ENCODE results near the gene ST3GAL5. TPM values are rescaled to one million over a fixed set of nuclear protein-coding genes. Genes with fewer than 3 reads are reported as not detected.
A peak's percentile ranks its signal among the peaks of the same experiment; 100 is the strongest.
"Not testable (repeated sequence)": the region's sequence is repeated elsewhere in the genome, so short reads cannot be mapped to it uniquely, and the experiment has no call there.

The ST3GAL5 gene
- total and polyA plus RNA-seq, 2 donors (not counting 1 experiment from before 2014, with no cell fraction given), result 42.6 to 94.3 TPM

DNA sequence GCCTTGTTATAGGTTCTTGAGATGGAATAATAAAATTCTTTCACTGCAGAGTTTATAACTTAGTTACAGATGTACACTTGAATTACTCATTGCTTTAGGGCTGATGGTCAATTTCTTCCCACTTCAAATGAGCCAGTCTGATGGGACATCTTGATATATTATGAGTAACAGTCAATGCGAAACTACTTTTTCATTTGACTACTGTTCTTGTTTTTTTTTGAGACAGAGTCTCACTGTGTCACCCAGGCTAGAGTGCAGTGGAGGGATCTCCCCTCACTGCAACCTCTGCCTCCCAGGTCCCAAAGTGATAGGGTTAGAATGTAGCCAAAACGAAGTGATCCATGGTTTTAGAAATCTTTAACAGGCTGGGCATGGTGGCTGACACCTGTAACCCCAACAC is 57.1 kb downstream of the ST3GAL5 start:
- H2AFZ ChIP-seq (ENCODE audit: insufficient read depth, low read depth, low read length, poor library complexity, severe bottlenecking), result no peak overlapping the region
- Mint-ChIP-seq H3K27ac (no peak overlapping the region), H3K4me1 (peaks cover 25% of the 10 kb centered on the region), H3K9me3 (ENCODE audit: insufficient read depth) (no peaks in the 10 kb centered on the region), H3K27me3 (no peaks in the 10 kb centered on the region), H3K4me3 (no peak overlapping the region)
- H4K20me1 ChIP-seq (ENCODE audit: control insufficient read depth, insufficient read depth, low read length, poor library complexity, severe bottlenecking), result no peaks in the 10 kb centered on the region
- H3K4me2 ChIP-seq (replicated peaks; ENCODE audit: low read depth, low read length, poor library complexity, severe bottlenecking), result no peak overlapping the region
- no peak overlapping the region for H3K27ac ChIP-seq (ENCODE audit: low read length in 2 of 2)
- H3K9ac ChIP-seq (ENCODE audit: low read length), result no peak overlapping the region
- H3K9me3 ChIP-seq (ENCODE audit: control extremely low read depth in 1 of 3, control insufficient read depth in 2 of 3, insufficient read depth in 1 of 3, low read length in 2 of 3), result no peaks in the 10 kb centered on the region
- no peak overlapping the region for H3K4me3 ChIP-seq (ENCODE audit: control extremely low read depth in 1 of 5, extremely low read depth in 1 of 5, insufficient read depth in 1 of 5, low read depth in 2 of 5, low read length in 4 of 5)
- H3K27me3 ChIP-seq (replicated peaks in 1 of 4; ENCODE audit: control extremely low read depth in 1 of 4, control insufficient read depth in 3 of 4, insufficient read depth in 4 of 4, low read length in 3 of 4), result no peaks in the 10 kb centered on the region
- TF ChIP-seq, protein P1, sequence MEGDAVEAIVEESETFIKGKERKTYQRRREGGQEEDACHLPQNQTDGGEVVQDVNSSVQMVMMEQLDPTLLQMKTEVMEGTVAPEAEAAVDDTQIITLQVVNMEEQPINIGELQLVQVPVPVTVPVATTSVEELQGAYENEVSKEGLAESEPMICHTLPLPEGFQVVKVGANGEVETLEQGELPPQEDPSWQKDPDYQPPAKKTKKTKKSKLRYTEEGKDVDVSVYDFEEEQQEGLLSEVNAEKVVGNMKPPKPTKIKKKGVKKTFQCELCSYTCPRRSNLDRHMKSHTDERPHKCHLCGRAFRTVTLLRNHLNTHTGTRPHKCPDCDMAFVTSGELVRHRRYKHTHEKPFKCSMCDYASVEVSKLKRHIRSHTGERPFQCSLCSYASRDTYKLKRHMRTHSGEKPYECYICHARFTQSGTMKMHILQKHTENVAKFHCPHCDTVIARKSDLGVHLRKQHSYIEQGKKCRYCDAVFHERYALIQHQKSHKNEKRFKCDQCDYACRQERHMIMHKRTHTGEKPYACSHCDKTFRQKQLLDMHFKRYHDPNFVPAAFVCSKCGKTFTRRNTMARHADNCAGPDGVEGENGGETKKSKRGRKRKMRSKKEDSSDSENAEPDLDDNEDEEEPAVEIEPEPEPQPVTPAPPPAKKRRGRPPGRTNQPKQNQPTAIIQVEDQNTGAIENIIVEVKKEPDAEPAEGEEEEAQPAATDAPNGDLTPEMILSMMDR (IDR thresholded peaks at IDR 0.05), result no peak
- TF ChIP-seq EZH2 (IDR thresholded peaks at IDR 0.05; ENCODE audit: borderline replicate concordance, insufficient read depth, low read depth, low read length, poor library complexity, severe bottlenecking), result no peak
- ChIA-PET POLR2A (no interaction called here), CTCF (interaction anchor here (1.4 to 24.3 kb wide), 9 partner anchors 10 to 256 kb away, joined by 3 to 528 read pairs (median 8); partner anchors contain the start of gene ST3GAL5)
- ATAC-seq (ENCODE audit: low read depth) (no peak), DNase-seq (no peak)
- peaks cover 5 to 15% of the 10 kb centered on the region in 2 donors for H3K4me1 ChIP-seq (ENCODE audit: control insufficient read depth in 2 of 2, insufficient read depth in 2 of 2, low read length in 2 of 2)
- no peaks in the 10 kb centered on the region for H3K79me2 ChIP-seq (ENCODE audit: control insufficient read depth, insufficient read depth, low read length)
- no peaks in the 10 kb centered on the region for H3K36me3 ChIP-seq (replicated peaks in 1 of 2; ENCODE audit: control extremely low read depth in 1 of 2, control insufficient read depth in 1 of 2, extremely low read depth in 1 of 2, insufficient read depth in 2 of 2, low read length in 1 of 2)
- intact Hi-C loops (cut with micrococcal nuclease), result no loop called here
- no CpG with 5 or more reads among the region's 2 CpGs for WGBS (ENCODE audit: insufficient coverage)

DNA sequence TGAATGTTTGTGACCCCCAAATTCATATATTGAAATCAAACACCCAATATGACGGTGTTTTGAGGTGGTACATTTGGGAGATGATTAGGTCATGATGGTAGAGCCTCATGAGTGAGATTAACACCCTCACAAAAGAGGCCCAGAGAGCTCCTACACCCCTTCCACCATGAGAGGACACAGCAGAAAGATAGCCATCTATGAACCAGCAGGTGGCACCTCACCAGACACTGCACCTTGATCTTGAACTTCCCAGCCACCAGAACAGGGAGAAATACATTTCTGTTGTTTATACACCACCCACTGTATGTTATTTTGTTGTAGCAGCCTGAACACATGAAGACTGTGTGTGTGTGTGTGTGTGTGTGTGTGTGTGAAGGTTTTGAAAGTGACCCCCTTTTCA is 58.1 kb downstream of the ST3GAL5 start:
- peaks cover 5 to 15% of the 10 kb centered on the region in 2 donors for H3K4me1 ChIP-seq (ENCODE audit: control insufficient read depth in 2 of 2, insufficient read depth in 2 of 2, low read length in 2 of 2)
- H3K4me3 ChIP-seq (ENCODE audit: control extremely low read depth in 1 of 5, extremely low read depth in 1 of 5, insufficient read depth in 1 of 5, low read depth in 2 of 5, low read length in 4 of 5), result no peak overlapping the region
- no peaks in the 10 kb centered on the region for H4K20me1 ChIP-seq (ENCODE audit: control insufficient read depth, insufficient read depth, low read length, poor library complexity, severe bottlenecking)
- TF ChIP-seq EZH2 (IDR thresholded peaks at IDR 0.05; ENCODE audit: borderline replicate concordance, insufficient read depth, low read depth, low read length, poor library complexity, severe bottlenecking), result no peak
- TF ChIP-seq, protein P1 (IDR thresholded peaks at IDR 0.05), result no peak
- H3K36me3 ChIP-seq (replicated peaks in 1 of 2; ENCODE audit: control extremely low read depth in 1 of 2, control insufficient read depth in 1 of 2, extremely low read depth in 1 of 2, insufficient read depth in 2 of 2, low read length in 1 of 2), result no peaks in the 10 kb centered on the region
- no peaks in the 10 kb centered on the region for H3K79me2 ChIP-seq (ENCODE audit: control insufficient read depth, insufficient read depth, low read length)
- Mint-ChIP-seq H3K27me3 (no peaks in the 10 kb centered on the region), H3K9me3 (ENCODE audit: insufficient read depth) (no peaks in the 10 kb centered on the region), H3K27ac (no peak overlapping the region), H3K4me3 (no peak overlapping the region), H3K4me1 (peaks cover 25% of the 10 kb centered on the region)
- H3K9ac ChIP-seq (ENCODE audit: low read length), result no peak overlapping the region
- intact Hi-C loops (cut with micrococcal nuclease), result no loop called here
- H2AFZ ChIP-seq (ENCODE audit: insufficient read depth, low read depth, low read length, poor library complexity, severe bottlenecking), result no peak overlapping the region
- no peak overlapping the region for H3K27ac ChIP-seq (ENCODE audit: low read length in 2 of 2)
- H3K4me2 ChIP-seq (replicated peaks; ENCODE audit: low read depth, low read length, poor library complexity, severe bottlenecking), result no peak overlapping the region
- no CpG with 5 or more reads among the region's 1 CpG for WGBS (ENCODE audit: insufficient coverage)
- no peaks in the 10 kb centered on the region for H3K9me3 ChIP-seq (ENCODE audit: control extremely low read depth in 1 of 3, control insufficient read depth in 2 of 3, insufficient read depth in 1 of 3, low read length in 2 of 3)
- POLR2A ChIA-PET, result interaction anchor here (0.8 to 2.0 kb wide), 2 partner anchors 23 to 249 kb away, joined by 3 to 5 read pairs; no protein-coding TSS in a partner anchor
- CTCF ChIA-PET, result interaction anchor here (0.6 to 24.3 kb wide), 15 partner anchors 9 to 257 kb away, joined by 3 to 528 read pairs (median 4); partner anchors contain the start of gene ST3GAL5
- DNase-seq, result peak; percentile 37
- H3K27me3 ChIP-seq (replicated peaks in 1 of 4; ENCODE audit: control extremely low read depth in 1 of 4, control insufficient read depth in 3 of 4, insufficient read depth in 4 of 4, low read length in 3 of 4), result no peaks in the 10 kb centered on the region
- no peak for ATAC-seq (ENCODE audit: low read depth)

GRCh38 chr2:85829394-85829793 is 59.4 kb downstream of the ST3GAL5 start:
- not testable (repeated sequence) for H3K4me3 ChIP-seq (ENCODE audit: control extremely low read depth in 1 of 5, extremely low read depth in 1 of 5, insufficient read depth in 1 of 5, low read depth in 2 of 5, low read length in 4 of 5); H3K27ac Mint-ChIP-seq

More at GRCh38 chr2:85829394-85829793, 59.4 kb downstream of the ST3GAL5 start:
- DNase-seq; H3K9ac ChIP-seq (ENCODE audit: low read length); H2AFZ ChIP-seq (ENCODE audit: insufficient read depth, low read depth, low read length, poor library complexity, severe bottlenecking); H3K27me3 ChIP-seq (replicated peaks in 1 of 4; ENCODE audit: control extremely low read depth in 1 of 4, control insufficient read depth in 3 of 4, insufficient read depth in 4 of 4, low read length in 3 of 4); H3K4me2 ChIP-seq (replicated peaks; ENCODE audit: low read depth, low read length, poor library complexity, severe bottlenecking); H3K4me3 Mint-ChIP-seq; H3K9me3 Mint-ChIP-seq (ENCODE audit: insufficient read depth); H3K79me2 ChIP-seq (ENCODE audit: control insufficient read depth, insufficient read depth, low read length); H3K27me3 Mint-ChIP-seq; intact Hi-C loops (cut with micrococcal nuclease); H3K27ac ChIP-seq (ENCODE audit: low read length in 2 of 2); H3K36me3 ChIP-seq (replicated peaks in 1 of 2; ENCODE audit: control extremely low read depth in 1 of 2, control insufficient read depth in 1 of 2, extremely low read depth in 1 of 2, insufficient read depth in 2 of 2, low read length in 1 of 2); H4K20me1 ChIP-seq (ENCODE audit: control insufficient read depth, insufficient read depth, low read length, poor library complexity, severe bottlenecking); ATAC-seq (ENCODE audit: low read depth); H3K9me3 ChIP-seq (ENCODE audit: control extremely low read depth in 1 of 3, control insufficient read depth in 2 of 3, insufficient read depth in 1 of 3, low read length in 2 of 3): not testable (repeated sequence)
- no CpG with 5 or more reads among the region's 4 CpGs for WGBS (ENCODE audit: insufficient coverage)
- CTCF ChIA-PET, result interaction anchor here (0.7 to 24.3 kb wide), 10 partner anchors 9 to 276 kb away, joined by 3 to 528 read pairs (median 4); partner anchors contain the start of genes POLR1A and ST3GAL5
- H3K4me1 ChIP-seq (ENCODE audit: control insufficient read depth in 2 of 2, insufficient read depth in 2 of 2, low read length in 2 of 2), result peaks cover 5 to 15% of the 10 kb centered on the region in 2 donors
- H3K4me1 Mint-ChIP-seq, result peaks cover 25% of the 10 kb centered on the region
- POLR2A ChIA-PET, result interaction anchor here (2.0 kb wide), 1 partner anchor 24 kb away, joined by 5 read pairs; no protein-coding TSS in a partner anchor

Data from B cell (primary cell).